Hypothalamus (tissue), 51 donors: ENCODE results near the gene KTI12.

Experiments
- DNase-seq, 51 donors: peaks; one replicate each; lab custom pipeline; 2025; lab: John Stamatoyannopoulos, UW

KTI12 gene

DNA sequence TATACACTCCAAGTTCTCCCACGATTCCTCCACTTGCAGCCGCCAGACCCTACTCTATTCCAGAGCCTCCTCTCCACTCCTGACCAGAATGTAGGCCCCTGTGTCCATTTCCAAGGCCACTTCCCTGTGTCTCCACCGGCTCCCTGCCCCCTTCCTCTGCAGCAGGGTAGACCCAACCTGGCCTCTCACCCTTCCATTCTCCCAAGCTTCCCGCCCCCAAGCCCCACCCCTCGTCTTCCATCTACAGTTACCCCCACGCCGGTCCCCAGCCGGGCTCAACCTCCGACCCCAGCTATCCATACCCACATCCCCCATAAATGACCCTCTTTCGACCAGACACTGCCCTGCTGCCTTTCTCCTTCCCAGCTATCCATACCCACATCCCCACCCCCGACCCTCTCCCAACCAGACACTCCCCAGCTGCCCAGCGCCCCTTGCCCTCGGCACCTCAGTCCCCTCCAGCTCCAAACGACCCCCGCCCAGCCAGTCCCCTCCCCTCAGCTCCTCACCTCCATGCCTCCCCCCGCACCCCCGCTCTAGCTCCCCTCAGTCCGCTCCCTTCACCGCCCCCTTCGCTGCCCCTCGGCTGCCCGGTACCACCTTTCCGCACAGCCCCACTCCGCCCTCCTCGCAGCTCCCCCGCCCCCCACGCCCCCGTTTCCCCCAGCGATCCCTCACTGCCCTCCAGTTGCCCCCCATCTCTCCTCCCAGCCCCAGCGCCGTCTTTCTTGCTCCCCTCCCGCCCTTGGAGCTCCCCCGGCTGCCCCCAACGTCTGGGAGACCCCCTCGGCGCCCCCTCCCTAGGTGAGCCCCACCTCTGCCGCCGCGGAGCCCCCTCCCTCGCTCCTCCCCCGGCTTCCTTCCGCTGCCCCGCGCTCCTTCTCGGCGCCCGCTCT, 43.8 kb downstream of the KTI12 start:
- peak in 1 of 51 donors; percentile 2 for DNase-seq

DNA sequence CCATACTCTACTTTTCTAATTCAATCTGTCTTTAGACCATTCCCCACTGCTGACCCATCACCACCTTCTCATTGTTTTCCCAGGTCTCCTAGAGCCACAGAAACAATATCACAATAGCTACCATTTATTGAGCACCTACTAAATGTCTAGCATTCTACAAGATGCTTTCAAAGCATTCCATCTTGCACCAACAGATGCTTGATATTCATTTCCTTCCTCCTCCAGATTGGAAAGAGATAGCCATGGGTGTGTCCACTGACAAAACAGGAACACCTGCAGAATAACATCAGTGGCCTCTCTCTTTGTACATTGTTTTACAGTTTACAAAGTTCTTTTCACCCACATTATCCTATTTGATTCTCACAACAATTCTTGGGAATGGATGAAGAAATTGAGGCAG, 45.4 kb downstream of the KTI12 start:
- no peak for DNase-seq

DNA sequence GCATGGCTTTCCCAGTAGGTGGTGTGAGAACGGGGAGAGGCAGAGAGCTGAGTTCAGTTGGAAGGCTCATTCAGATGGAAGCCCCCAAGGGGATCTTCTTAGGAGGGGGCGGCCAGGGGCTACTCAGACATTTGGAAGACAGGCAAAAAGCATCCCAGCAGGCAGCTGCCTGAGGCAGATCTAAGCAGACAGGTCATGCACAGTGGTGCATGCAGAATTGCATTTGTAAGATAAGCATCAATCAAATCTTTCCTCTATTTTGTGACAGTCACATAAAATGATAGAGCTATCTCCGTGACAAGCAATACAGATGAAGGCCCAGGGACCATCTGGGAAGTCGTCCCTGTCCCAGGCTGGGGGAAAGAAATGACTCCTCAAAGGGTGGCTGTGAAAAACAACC, 46.9 kb downstream of the KTI12 start:
- DNase-seq = no peak

DNA sequence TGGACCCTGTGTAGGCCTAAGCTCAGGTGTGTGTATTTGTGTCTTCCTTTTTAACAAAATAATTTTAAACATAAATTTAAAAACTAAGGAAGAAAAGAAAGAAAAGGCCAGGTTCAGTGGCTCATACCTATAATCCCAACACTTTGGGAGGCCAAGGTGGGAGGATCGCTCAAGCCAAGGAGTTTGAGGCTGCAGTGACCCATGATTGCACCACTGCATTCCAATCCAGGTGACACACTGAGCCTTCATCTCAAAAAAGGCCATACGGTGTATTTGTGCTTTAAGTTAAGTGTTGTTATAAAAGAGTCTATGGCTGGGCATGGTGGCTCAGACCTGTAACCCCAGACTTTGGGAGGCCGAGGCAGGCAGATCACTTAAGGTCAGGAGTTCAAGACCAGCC, 51.4 kb downstream of the KTI12 start:
- DNase-seq = no peak
